Measurements from ENCODE around the gene ITPR3. TPM values are rescaled to one million over a fixed set of nuclear protein-coding genes. Genes with fewer than 3 reads are reported as not detected.
"Not testable (repeated sequence)": the region's sequence is repeated elsewhere in the genome, so short reads cannot be mapped to it uniquely, and the experiment has no call there.

Gene ITPR3
- polyA plus RNA-seq, 1 donor (not counting 4 experiments of a cell fraction or from before 2014, with no cell fraction given) = 43.3 TPM

- H3K9me1 ChIP-seq (ENCODE audit: control insufficient read depth, extremely low read depth, insufficient read depth, low read length) = no peaks in the 10 kb centered on the region
- H3K9ac ChIP-seq (ENCODE audit: control insufficient read depth, extremely low read depth, insufficient read depth, low read length) = no peak overlapping the region
- no peak overlapping the region for H3K4me2 ChIP-seq (ENCODE audit: control insufficient read depth, extremely low read depth, insufficient read depth, low read depth, low read length)
- no peaks in the 10 kb centered on the region for H3K9me3 ChIP-seq (ENCODE audit: control insufficient read depth, low read depth, low read length)
- H3K4me3 ChIP-seq (ENCODE audit: control insufficient read depth in 2 of 3, extremely low read depth in 1 of 3, insufficient read depth in 2 of 3, low read depth in 1 of 3, low read length in 3 of 3) = no peak overlapping the region
- no peaks in the 10 kb centered on the region for H3K36me3 ChIP-seq (ENCODE audit: control insufficient read depth in 2 of 2, extremely low read depth in 1 of 2, insufficient read depth in 2 of 2, low read length in 2 of 2)
- H3K4me1 ChIP-seq (ENCODE audit: control insufficient read depth, extremely low read depth, insufficient read depth, low read length) = peaks cover 33% of the 10 kb centered on the region
- no peaks in the 10 kb centered on the region for H3K79me2 ChIP-seq (ENCODE audit: control insufficient read depth, insufficient read depth, low read length)
- no peak for DNase-seq (ENCODE audit: low read depth, low spot score)
- FAIRE-seq = no peak
- H3K27ac ChIP-seq (ENCODE audit: control insufficient read depth, insufficient read depth, low read length) = no peak overlapping the region
- TF ChIP-seq EZH2 (IDR thresholded peaks at IDR 0.05; ENCODE audit: low read length) (no peak), CTCF (optimal IDR thresholded peaks at IDR 0.05 in 1 of 3, IDR thresholded peaks at IDR 0.05 in 1 of 3, conservative IDR thresholded peaks at IDR 0.05 in 1 of 3; ENCODE audit: extremely low read depth in 1 of 3, insufficient read depth in 2 of 3, low read length in 3 of 3) (no peak)
- no peak overlapping the region for H2AFZ ChIP-seq (ENCODE audit: control insufficient read depth, low read length)
- H3K27me3 ChIP-seq (ENCODE audit: control insufficient read depth, extremely low read depth, insufficient read depth, low read length) = no peaks in the 10 kb centered on the region
- H4K20me1 ChIP-seq (ENCODE audit: control insufficient read depth, extremely low read depth, insufficient read depth, low read length) = no peaks in the 10 kb centered on the region
- dilution Hi-C loops (cut with MboI; ENCODE audit: extremely low pct_ligation_motif_present, low sequenced_read_pairs) = no loop called here
Measured at GRCh38 chr6:33595001-33595846, 25.9 kb upstream of the ITPR3 start.

GRCh38 chr6:33596894-33597293 lies 24.2 kb upstream of the ITPR3 start:
- dilution Hi-C loops (cut with MboI; ENCODE audit: extremely low pct_ligation_motif_present, low sequenced_read_pairs); H3K9me1 ChIP-seq (ENCODE audit: control insufficient read depth, extremely low read depth, insufficient read depth, low read length); H3K9ac ChIP-seq (ENCODE audit: control insufficient read depth, extremely low read depth, insufficient read depth, low read length); H3K4me3 ChIP-seq (ENCODE audit: control insufficient read depth in 2 of 3, extremely low read depth in 1 of 3, insufficient read depth in 2 of 3, low read depth in 1 of 3, low read length in 3 of 3); H3K36me3 ChIP-seq (ENCODE audit: control insufficient read depth in 2 of 2, extremely low read depth in 1 of 2, insufficient read depth in 2 of 2, low read length in 2 of 2); H3K4me2 ChIP-seq (ENCODE audit: control insufficient read depth, extremely low read depth, insufficient read depth, low read depth, low read length); H2AFZ ChIP-seq (ENCODE audit: control insufficient read depth, low read length); H4K20me1 ChIP-seq (ENCODE audit: control insufficient read depth, extremely low read depth, insufficient read depth, low read length); H3K9me3 ChIP-seq (ENCODE audit: control insufficient read depth, low read depth, low read length); FAIRE-seq; H3K27me3 ChIP-seq (ENCODE audit: control insufficient read depth, extremely low read depth, insufficient read depth, low read length); H3K79me2 ChIP-seq (ENCODE audit: control insufficient read depth, insufficient read depth, low read length); DNase-seq (ENCODE audit: low read depth, low spot score); H3K27ac ChIP-seq (ENCODE audit: control insufficient read depth, insufficient read depth, low read length): not testable (repeated sequence)
- H3K4me1 ChIP-seq (ENCODE audit: control insufficient read depth, extremely low read depth, insufficient read depth, low read length) = peaks cover 21% of the 10 kb centered on the region

Data from keratinocyte (primary cell).